ENCODE measurements around the gene IL1B. TPM values are rescaled to one million over a fixed set of nuclear protein-coding genes. Genes with fewer than 3 reads are reported as not detected.

The IL1B gene
- total RNA-seq, 1 experiment from 2014 or later = 1.4 TPM

DNA sequence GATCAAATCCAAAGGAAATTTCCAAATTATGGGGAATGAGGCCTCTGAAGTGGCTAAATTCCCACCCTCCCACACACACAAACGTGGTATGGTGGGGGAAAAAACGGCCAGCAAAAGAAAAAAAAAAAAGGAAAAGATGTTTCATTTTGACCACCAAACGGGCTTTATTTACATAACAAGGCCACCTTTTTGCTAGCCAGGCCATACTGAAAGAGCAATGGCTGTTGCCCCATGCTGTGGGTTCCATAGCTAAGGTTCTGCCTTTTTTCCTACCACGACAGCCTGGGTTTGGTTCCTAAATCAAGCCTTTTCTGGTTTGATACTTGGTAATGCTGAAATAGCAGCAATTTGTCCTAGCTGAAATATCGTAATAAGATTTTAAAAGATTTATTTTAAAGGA is 14.0 kb upstream of the IL1B start:
- Histone ChIP-seq H3K27ac (no peak overlapping the region), H3F3A (ENCODE audit: insufficient read depth, low read depth) (no peaks in the 10 kb centered on the region), H4K20me1 (ENCODE audit: insufficient read depth) (no peaks in the 10 kb centered on the region), H3K9me3 (ENCODE audit: insufficient read depth, low read depth) (no peaks in the 10 kb centered on the region; the same call in 1 of the 2 replicates), H3K27me3 (ENCODE audit: insufficient read depth, low read depth) (no peaks in the 10 kb centered on the region), H3K4me3 (no peak overlapping the region), H3K4me1 (replicated peaks; ENCODE audit: insufficient read depth) (no peaks in the 10 kb centered on the region), H3K36me3 (ENCODE audit: low read depth) (no peaks in the 10 kb centered on the region), H3K4me2 (no peak overlapping the region), H3K9me2 (ENCODE audit: insufficient read depth) (no peaks in the 10 kb centered on the region), H3K79me2 (ENCODE audit: low read depth) (no peaks in the 10 kb centered on the region), H2AFZ (no peak overlapping the region)
- intact Hi-C loops (cut with micrococcal nuclease; ENCODE audit: unreplicated experiment) = no loop called here
- ChIA-PET CTCF (no interaction called here), POLR2A (ENCODE audit: unreplicated experiment) (interaction anchor here (0.5 kb wide), 1 partner anchor 114 kb away, joined by 3 read pairs; no protein-coding TSS in a partner anchor)
- BruUV-seq (replicated peaks) = no TSS peak
- DNase-seq = no peak
- TF ChIP-seq, protein P1, sequence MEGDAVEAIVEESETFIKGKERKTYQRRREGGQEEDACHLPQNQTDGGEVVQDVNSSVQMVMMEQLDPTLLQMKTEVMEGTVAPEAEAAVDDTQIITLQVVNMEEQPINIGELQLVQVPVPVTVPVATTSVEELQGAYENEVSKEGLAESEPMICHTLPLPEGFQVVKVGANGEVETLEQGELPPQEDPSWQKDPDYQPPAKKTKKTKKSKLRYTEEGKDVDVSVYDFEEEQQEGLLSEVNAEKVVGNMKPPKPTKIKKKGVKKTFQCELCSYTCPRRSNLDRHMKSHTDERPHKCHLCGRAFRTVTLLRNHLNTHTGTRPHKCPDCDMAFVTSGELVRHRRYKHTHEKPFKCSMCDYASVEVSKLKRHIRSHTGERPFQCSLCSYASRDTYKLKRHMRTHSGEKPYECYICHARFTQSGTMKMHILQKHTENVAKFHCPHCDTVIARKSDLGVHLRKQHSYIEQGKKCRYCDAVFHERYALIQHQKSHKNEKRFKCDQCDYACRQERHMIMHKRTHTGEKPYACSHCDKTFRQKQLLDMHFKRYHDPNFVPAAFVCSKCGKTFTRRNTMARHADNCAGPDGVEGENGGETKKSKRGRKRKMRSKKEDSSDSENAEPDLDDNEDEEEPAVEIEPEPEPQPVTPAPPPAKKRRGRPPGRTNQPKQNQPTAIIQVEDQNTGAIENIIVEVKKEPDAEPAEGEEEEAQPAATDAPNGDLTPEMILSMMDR (conservative IDR thresholded peaks at IDR 0.05) = no peak
- no peak for TF ChIP-seq EZH2 (IDR thresholded peaks at IDR 0.05; ENCODE audit: low read depth)

DNA sequence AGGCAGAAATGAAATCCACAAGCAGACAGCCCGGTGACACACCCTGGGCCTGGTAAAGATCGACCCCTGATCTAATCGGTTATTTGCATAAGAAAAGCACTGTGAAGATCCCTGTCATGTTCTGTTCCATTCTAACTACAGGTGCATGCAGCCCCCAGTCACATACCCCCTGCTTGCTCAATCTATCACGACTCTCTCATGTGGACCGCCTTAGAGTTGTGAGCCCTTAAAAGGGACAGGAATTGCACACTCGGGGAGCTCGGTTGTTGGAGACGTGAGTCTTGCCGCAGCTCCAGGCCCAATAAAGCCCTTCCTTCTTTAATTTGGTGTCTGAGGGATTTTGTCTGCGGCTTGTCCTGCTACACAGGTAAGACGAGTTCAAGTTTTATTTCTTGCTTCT is 13.4 kb upstream of the IL1B start:
- Histone ChIP-seq H3K36me3 (ENCODE audit: low read depth) (no peaks in the 10 kb centered on the region), H3K9me2 (ENCODE audit: insufficient read depth) (no peaks in the 10 kb centered on the region), H2AFZ (no peak overlapping the region), H3K27ac (no peak overlapping the region), H3K4me1 (replicated peaks; ENCODE audit: insufficient read depth) (no peaks in the 10 kb centered on the region), H3F3A (ENCODE audit: insufficient read depth, low read depth) (no peaks in the 10 kb centered on the region), H3K4me3 (no peak overlapping the region), H3K4me2 (no peak overlapping the region), H3K79me2 (ENCODE audit: low read depth) (no peaks in the 10 kb centered on the region), H3K27me3 (ENCODE audit: insufficient read depth, low read depth) (no peaks in the 10 kb centered on the region), H3K9me3 (ENCODE audit: insufficient read depth, low read depth) (no peaks in the 10 kb centered on the region; the same call in 1 of the 2 replicates), H4K20me1 (ENCODE audit: insufficient read depth) (no peaks in the 10 kb centered on the region)
- POLR2A ChIA-PET (ENCODE audit: unreplicated experiment) = no interaction called here
- CTCF ChIA-PET = no interaction called here
- no peak for DNase-seq
- intact Hi-C loops (cut with micrococcal nuclease; ENCODE audit: unreplicated experiment) = no loop called here
- no peak for TF ChIP-seq EZH2 (IDR thresholded peaks at IDR 0.05; ENCODE audit: low read depth)
- TF ChIP-seq, protein P1 (conservative IDR thresholded peaks at IDR 0.05) = no peak
- BruUV-seq (replicated peaks) = no TSS peak

DNA sequence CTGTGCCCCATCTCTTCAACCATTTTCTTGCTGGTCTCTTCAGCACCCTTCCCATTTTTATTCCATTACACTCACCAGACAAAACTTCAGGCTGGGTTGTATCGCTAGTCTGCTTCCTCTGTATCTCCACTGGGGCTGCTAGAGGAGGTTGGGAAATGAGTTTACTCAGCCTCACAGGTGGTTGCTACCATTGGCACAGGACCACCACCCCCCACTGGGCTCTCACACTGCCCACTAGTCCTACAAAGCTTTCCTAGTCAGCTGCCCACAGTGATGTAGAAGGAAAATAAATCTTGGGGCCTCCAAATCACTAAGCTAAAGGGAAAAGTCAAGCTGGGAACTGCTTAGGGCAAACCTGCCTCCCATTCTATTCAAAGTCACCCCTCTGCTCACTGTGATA is 12.3 kb upstream of the IL1B start:
- no peak overlapping the region for H3K4me3 ChIP-seq
- ChIA-PET CTCF (no interaction called here), POLR2A (ENCODE audit: unreplicated experiment) (no interaction called here)
- H3K27ac ChIP-seq = no peak overlapping the region
- no peaks in the 10 kb centered on the region for H3K27me3 ChIP-seq (ENCODE audit: insufficient read depth, low read depth)
- no peaks in the 10 kb centered on the region for H3K79me2 ChIP-seq (ENCODE audit: low read depth)
- BruUV-seq (replicated peaks) = no TSS peak
- DNase-seq = no peak
- H3K4me1 ChIP-seq (replicated peaks; ENCODE audit: insufficient read depth) = no peaks in the 10 kb centered on the region
- H4K20me1 ChIP-seq (ENCODE audit: insufficient read depth) = no peaks in the 10 kb centered on the region
- intact Hi-C loops (cut with micrococcal nuclease; ENCODE audit: unreplicated experiment) = no loop called here
- TF ChIP-seq EZH2 (IDR thresholded peaks at IDR 0.05; ENCODE audit: low read depth) = no peak
- TF ChIP-seq, protein P1 (conservative IDR thresholded peaks at IDR 0.05) = no peak
- H3K36me3 ChIP-seq (ENCODE audit: low read depth) = no peaks in the 10 kb centered on the region
- H2AFZ ChIP-seq = no peak overlapping the region
- H3K9me2 ChIP-seq (ENCODE audit: insufficient read depth) = no peaks in the 10 kb centered on the region
- no peaks in the 10 kb centered on the region for H3F3A ChIP-seq (ENCODE audit: insufficient read depth, low read depth)
- no peaks in the 10 kb centered on the region; the same call in 1 of the 2 replicates for H3K9me3 ChIP-seq (ENCODE audit: insufficient read depth, low read depth)
- no peak overlapping the region for H3K4me2 ChIP-seq
